Suprapubic skin (tissue), 3 donors: ENCODE measurements around the gene CA7.

Experiments
- CTCF ChIP-seq, 2 donors: fragments of 200-600 bp in 1 of 2; fragments of 450-650 bp in 1 of 2; sonication (generic) in 1 of 2; IDR thresholded peaks; one replicate each; pipeline ENCODE4 v1.5.1; 2016 to 2019; ENCODE audit warnings: antibody characterized with exemption in 2 of 2, mild to moderate bottlenecking in 1 of 2, moderate library complexity in 1 of 2
- POLR2AphosphoS5 ChIP-seq, 3 donors: sonication (generic); formaldehyde crosslinking; IDR thresholded peaks; one replicate each; pipeline ENCODE4 v1.6.1; 2017; ENCODE audit warnings: antibody characterized with exemption in 3 of 3

GRCh38 chr16:66810391-66810790 is 33.8 kb upstream of the CA7 start:
- TF ChIP-seq CTCF (IDR thresholded peaks at IDR 0.05) (no peak), POLR2AphosphoS5 (IDR thresholded peaks at IDR 0.05) (no peak)
